Measurements from ENCODE around the gene GSS.

GSS gene

DNA sequence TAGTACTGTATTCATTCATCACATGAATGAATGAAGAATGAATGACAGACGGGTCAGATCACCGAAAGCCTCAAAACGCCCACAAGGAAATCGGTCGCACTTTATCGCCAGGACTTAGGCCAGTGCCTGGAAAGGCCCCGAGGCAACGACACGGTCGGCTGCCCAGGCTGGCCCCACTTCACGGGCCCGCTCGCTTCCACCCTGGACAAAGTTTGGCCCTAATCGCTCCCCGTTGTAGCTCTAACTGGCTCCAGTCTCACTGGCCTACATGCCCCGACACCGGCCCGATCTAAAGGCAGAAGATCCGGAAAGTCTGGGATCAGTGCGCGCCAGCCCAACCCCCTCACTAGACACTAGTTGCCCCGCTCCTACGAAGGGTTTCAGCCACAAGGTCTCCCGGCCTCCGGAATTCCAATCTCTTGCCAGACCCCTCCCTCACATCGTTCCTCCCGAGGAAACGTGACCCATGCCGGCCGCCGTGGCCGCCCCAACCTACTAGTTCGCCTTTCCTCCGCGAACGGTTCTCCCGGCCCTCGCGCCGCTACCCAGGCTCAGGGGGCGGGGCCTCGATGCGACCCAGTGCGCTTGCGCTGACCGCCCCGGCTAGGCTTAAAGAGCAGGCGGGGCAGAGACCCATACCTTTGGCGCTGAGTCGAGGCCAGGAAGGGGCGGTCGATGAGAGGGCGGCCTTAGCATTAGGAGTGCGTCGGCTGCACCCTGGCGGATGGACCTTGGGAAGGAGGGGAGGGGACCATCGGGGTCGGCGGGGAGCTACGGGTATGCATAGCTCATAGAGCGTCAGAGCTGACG, at the start of gene GSS, which contains the start of gene MYH7B:
Gene GSS, minus strand, starts transcription at position 576 of the 810 bp plus-strand sequence. CDS start 3,954 bp downstream, outside the sequence.
Gene MYH7B, plus strand, starts transcription at position 638 of the 810 bp plus-strand sequence. CDS start 22,138 bp downstream, outside the sequence.
- peak; percentile 92 to 99 for DNase-seq

GRCh38 chr20:35004749-35005462, 49.3 kb upstream of the GSS start:
- DNase-seq: no peak

- DNase-seq: no peak
Measured at GRCh38 chr20:35004051-35004725, 48.6 kb upstream of the GSS start.

DNA sequence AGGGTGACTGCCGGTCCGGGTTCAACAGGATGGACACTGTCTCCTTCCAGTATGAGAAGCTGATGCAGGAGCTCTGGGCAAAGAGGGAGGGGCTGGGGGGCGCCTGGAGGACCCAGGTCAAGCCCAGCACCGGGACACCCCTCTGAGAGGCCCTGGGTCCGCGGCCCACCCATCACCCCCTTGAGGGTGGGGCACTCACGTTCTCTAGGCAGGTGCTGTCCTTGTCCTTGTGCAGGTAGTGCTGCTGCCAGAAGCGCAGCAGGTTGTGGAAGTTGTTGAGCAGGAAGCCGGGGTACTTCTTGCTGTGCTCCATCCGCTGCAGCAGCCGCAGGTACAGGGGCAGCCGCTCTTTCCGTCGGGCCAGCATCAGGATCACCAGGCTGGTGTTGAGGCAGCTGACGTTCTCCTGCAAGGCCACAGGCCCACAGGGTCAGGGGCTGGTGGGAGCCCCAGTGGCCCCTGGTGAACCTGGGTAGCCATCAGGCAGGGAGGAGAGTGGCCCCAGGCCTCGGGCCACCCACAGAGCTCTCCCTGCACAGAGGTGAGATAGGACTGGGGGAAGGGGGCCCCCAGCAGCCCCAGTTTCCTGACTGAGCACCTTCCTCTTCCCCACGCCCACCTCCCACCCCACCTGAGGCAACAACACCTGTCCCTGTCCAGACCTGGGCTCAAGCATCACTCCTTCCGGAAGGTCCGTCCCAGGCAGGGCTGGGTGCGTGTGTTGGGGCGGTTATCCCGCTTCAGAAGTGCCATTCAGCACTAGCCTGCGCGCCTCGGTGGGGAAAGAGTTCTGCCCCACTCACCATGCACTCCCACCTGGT, 47.8 kb upstream of the GSS start:
- no peak for DNase-seq

- DNase-seq: no peak
Measured at GRCh38 chr20:35002426-35003210, 47.0 kb upstream of the GSS start.

DNA sequence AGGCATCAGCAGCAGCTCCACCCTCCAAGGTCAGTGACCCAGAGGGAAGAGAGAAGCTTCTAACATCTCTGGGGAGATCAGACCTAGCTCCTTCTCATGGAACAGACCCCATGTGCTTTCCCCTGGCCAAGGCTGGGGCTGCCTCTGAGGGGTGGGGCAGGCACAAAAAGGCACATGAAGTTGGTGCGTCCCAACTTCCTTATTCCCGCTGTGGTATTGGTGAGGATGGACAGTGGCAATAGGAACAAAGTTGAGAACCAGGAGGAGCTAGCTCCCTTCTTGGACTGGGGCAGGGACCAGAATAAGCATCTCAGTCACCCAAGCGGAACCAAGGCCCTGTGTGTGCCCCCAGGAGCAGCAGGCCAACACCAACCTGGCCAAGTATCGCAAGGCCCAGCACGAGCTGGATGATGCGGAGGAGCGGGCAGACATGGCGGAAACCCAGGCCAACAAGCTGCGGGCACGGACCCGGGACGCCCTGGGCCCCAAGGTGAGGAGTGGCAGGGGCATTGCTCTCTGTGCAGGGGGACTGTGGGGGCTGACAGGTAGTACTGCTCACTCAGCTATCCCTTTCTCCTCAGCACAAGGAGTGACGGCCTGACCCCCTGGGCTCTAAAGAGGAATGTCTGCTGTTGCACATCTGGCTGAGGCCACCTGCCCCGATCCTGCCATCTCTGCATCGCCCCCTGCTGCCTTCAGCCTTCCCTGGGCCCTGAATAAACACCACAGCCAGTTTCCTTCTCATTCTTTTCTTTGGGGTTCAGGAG, 46.2 kb upstream of the GSS start:
- no peak for DNase-seq

GRCh38 chr20:35000922-35001595, 45.5 kb upstream of the GSS start:
- no peak for DNase-seq

DNA sequence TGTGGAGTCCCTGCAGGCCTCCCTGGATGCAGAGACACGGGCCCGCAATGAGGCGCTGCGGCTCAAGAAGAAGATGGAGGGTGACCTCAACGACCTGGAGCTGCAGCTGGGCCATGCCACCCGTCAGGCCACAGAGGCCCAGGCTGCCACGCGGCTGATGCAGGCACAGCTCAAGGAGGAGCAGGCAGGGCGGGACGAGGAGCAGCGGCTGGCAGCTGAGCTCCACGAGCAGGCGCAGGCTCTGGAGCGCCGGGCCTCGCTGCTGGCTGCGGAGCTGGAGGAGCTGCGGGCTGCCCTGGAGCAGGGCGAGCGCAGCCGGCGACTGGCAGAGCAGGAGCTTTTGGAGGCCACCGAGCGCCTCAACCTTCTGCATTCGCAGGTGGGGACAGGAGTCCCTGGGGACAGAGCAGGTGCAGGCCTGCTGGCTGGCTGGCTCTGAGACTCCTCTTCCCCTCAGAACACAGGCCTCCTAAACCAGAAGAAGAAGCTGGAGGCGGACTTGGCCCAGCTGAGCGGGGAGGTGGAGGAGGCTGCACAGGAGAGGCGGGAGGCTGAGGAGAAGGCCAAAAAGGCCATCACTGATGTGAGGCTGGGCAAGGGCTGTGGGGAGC, 44.8 kb upstream of the GSS start:
- no peak for DNase-seq

DNA sequence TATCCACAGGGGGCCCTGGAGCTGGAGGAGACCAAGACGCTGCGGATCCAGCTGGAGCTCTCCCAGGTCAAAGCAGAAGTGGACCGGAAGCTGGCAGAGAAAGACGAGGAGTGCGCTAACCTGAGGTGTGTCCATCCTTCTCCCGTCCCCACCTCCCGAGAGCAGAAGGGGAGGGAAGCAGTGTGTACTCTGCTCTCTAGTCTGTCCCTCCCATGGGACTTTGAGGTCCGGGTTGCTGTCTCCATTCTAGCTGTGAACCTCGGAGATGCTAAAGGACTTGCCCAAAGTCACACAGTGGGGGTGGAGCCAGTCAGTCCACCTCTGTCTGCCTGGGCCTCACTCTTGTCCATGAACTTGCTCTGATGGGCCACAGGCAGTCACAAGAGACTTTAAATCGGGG, 44.2 kb upstream of the GSS start:
- DNase-seq: no peak

DNA sequence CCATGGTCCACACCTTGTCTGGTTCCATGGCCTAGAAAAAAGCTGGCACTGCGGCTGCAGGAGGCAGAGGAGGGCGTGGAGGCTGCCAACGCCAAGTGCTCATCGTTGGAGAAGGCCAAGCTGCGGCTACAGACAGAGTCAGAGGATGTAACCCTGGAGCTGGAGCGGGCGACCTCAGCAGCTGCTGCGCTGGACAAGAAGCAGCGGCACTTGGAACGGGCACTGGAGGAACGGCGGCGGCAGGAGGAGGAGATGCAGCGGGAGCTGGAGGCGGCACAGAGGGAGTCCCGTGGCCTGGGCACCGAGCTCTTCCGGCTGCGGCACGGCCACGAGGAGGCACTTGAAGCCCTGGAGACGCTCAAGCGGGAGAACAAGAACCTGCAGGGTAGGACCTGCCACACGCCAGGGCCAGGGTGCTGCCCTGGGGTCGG, 43.4 kb upstream of the GSS start:
- DNase-seq: no peak

DNA sequence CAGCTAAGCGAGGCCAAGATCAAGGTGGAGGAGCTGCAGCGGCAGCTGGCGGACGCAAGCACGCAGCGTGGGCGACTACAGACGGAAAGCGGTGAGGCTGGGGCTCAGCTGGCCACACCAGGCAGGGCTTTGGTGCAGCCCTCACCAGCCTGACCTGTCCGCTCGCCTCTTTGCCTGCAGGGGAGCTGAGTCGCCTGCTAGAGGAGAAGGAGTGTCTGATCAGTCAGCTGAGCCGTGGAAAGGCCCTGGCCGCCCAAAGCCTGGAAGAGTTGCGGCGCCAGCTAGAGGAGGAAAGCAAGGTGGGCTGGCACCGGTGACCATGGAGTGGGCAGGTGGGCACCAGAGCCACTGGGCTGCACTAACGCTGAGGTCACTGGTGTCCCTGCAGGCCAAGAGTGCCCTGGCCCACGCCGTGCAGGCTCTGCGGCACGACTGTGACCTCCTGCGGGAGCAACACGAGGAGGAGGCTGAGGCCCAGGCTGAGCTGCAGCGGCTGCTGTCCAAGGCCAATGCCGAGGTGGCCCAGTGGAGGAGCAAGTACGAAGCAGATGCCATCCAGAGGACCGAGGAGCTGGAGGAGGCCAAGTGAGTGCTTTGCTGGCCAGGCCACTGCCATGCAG, 42.8 kb upstream of the GSS start:
- no peak for DNase-seq

- DNase-seq: no peak
Measured at GRCh38 chr20:34997774-34998173, 42.2 kb upstream of the GSS start.

DNA sequence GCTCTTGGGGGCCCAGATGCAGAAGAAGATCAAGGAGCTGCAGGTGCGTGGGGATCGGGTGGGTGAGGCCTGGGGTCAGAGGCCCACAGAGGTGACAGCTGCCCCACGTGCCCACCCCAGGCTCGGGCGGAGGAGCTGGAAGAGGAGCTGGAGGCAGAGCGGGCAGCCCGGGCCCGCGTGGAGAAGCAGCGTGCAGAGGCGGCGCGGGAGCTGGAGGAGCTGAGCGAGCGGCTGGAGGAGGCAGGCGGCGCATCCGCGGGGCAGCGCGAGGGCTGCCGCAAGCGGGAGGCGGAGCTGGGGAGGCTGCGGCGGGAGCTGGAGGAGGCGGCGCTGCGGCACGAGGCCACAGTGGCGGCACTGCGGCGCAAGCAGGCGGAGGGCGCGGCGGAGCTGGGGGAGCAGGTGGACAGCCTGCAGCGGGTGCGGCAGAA, 41.5 kb upstream of the GSS start:
- no peak for DNase-seq

- DNase-seq: no peak
Measured at GRCh38 chr20:34996243-34997028, 40.8 kb upstream of the GSS start.

DNA sequence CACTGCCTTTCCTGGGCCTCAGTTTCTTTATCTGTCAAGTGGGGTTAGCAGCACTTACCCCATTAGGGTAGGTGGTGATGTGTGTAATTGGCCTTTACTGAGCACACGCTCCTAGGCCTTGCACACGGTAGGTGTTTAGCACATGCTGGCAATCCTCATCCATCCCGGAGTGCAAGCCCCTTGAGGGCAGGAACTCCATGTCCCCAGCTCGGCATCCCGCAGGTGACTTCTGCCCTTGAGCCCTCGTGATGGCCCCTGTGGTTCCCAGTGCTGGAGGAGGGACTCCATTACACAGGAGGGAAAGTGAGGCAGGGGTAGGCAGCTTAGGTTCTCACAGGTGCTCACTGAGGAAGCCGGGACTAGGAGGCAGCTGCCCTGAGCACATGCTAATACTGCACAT, 40.1 kb upstream of the GSS start:
- DNase-seq: no peak

DNA sequence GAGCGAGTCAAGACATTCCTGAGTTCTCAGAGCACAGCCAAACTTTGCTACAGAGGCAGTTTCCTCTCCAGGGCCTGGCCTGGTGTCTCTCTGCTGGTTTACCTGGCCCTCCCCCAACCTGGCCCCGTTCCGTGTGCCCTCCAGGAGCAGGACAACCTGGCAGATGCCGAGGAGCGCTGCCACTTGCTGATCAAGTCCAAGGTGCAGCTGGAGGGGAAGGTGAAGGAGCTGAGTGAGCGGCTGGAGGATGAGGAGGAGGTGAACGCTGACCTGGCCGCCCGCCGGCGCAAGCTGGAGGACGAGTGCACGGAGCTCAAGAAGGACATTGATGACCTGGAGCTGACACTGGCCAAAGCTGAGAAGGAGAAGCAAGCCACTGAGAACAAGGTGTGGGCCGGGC, 39.6 kb upstream of the GSS start:
- no peak for DNase-seq

- no peak for DNase-seq
Measured at GRCh38 chr20:34994509-34995131, 39.0 kb upstream of the GSS start.

DNA sequence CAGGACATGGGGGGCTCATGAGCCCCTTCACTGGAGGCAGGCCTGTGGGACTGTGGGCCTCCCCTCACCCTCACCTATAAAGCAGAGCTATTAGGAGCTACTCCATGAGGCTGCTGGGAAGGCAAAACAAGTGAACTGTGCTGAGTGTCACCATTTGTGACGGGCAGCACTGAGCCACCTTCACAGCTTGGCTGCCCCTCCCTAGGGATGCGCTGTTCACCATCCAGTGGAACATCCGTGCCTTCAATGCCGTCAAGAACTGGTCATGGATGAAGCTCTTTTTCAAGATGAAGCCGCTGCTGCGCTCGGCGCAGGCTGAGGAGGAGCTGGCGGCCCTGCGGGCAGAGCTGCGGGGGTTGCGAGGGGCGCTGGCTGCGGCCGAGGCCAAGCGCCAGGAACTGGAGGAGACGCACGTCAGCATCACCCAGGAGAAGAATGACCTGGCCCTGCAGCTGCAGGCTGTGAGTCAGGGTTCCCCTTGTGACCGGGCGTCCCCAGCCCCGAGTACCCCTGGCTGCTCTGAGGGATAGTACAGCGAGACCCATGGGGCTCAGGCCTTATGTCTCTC, 38.4 kb upstream of the GSS start:
- no peak for DNase-seq
